HG03457 (cell line): ENCODE data around the gene ASAP2.

ENCODE experiments used
- ATAC-seq: cut with Tn5 transposase; IDR thresholded peaks from one replicate; pipeline ENCODE4 v1.9.1; 2021; ENCODE audit warnings: moderate number of reproducible peaks; ENCODE audit not compliant: unreplicated experiment

Gene ASAP2

DNA sequence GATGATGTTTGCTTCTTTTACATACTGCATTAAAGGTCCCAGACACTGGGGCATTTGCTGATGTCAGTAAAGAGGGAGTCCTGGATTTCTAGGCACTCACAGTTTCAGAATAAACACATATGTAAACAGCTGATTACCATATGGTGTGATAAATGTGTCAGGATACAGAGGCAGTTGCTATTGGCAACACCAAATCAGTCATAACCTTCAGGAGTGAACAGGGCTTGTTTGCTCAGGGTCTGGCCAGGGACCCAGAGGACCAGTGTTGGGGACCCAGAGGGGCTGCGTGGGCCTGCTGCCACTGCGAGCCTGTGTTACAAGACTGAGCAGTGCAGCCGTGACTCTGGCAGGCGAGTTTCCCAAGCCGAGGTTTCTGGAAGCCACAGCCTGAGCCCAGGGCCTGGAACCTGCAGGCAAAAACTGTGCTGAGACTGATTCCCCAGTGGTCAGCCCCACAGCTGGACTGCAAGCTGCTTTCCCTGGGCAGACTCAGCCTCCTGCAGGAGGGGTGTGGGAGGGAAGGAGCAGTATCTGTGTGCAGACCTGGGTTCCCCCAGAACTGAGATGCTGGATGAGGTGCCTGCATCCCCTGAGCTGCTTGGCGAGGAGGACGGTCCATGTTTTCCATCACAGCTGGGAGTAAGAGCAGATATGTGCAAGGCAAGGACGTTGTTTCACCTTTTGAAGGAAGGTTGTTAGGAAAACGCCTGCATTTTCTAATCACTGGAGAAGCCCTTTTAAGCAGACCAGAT lies 23.6 kb downstream of the ASAP2 start:
- ATAC-seq, result no peak

DNA sequence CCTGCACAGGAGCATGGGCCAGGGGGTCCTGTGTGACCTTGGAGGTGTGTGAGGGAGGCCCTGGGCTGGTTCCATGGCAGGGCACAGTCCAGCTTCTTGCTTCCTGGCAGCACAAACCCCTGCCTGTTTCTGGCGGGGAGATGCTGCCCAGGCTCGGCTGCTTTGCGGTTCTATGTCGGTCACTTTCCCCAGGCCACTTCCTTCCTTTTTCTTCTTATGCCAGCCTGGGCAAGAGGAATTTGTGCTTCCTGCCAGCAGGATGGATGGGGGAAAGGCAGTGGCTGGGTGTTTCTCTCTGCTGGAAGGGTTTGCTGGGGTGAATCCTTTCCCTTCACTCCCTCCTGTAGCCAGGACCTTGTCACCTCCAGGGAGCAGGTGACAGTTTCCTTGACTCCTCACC lies 24.3 kb downstream of the ASAP2 start:
- ATAC-seq, result no peak

DNA sequence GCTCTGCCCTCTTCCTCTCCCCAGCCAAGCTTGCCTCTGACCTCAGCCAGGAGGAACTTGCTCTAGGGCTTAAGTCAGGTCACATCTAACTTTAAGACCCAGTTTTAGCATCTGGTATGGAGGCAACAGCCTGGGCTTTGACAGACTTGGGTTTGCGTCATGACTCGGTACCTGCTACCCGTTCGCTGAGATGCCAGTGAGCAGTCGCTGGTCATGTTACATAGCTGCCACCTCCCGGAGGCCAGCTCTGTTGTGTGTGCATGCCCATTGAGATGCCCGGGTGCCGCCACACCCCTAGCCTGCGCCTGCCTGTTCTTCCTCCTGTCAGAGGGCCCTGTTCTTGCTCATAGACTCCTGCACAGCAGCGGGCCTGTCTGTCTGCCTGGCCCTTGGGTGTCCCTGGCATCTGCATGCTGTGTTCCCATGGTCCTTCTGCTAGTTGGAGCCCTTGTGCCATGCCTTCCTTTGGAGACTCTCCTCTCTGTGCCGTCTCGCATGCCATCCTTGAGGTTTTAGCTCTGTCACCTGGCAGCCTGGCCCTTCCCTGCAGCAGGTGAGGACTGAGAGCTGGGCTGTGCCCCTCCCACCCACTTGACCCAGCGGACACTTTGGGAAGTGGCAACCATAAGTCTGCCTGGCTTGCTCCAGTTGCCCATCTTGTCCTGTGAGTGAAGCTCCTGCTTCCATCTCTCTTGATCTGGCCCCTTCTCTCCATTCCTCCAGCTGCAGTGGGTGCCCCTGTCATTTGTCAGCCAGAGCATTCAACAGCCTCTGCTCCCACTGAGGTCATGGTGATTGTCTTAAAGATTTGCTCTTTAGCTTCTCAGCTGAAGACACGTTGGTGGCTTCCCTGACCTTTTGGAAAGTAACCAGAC lies 24.9 kb downstream of the ASAP2 start:
- ATAC-seq, result no peak

DNA sequence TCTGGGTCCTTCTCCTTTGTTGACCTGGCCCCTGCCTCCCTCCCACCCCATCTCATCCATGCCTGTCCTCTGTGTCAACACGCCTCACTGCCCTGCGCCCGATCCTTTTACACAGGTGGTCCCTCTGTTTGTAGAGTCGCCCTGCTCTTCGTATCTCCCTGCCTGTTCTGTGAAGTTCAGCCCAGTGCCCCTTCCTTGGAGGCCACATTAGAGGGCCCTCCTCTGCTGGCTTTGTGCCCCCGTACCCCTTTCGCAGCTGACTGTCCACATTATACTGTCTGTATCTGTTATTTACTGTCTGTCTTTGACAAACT lies 25.5 kb downstream of the ASAP2 start:
- ATAC-seq, result no peak

DNA sequence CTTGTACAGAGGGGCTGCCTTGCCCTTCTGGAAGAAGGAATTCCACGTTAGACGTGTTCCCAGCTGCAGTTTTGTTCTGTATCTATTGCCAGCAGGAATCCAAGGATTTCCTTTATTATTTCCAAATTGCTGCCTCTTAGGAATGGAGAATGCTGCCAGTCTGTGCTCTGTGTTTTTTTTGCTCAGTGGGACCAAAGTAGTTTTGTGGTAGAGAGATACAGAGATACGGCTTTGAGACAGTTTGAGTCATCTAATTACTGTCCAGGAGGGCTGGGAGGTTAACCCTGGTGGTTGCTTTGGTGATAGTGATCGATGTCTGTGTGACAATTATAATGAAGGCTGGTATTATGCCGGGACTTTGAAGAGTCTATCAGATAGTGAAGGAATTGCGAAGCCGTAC lies 26.3 kb downstream of the ASAP2 start:
- ATAC-seq, result no peak

DNA sequence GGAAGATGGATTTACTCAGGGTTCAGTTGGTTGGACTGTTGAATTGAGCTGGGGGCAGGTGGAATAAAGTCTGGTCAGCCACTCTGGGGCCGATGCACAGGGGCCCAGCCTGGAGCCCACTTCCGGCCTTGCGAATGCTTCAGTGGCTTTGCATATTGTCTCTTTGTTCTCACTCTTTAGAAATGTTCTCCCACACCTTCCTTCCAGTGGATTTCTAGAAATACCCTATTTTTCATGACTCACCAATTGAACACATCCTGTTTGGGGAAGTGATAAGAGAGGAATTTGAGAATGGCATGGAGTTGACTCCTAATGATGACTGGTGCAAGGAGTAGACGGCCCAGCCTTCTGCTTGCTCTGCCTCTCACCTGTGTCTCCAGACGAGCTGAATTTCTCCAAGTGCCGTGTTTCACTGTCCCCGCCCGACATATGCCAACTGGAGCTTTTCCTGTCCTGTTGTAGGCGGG lies 28.1 kb downstream of the ASAP2 start:
- no peak for ATAC-seq

DNA sequence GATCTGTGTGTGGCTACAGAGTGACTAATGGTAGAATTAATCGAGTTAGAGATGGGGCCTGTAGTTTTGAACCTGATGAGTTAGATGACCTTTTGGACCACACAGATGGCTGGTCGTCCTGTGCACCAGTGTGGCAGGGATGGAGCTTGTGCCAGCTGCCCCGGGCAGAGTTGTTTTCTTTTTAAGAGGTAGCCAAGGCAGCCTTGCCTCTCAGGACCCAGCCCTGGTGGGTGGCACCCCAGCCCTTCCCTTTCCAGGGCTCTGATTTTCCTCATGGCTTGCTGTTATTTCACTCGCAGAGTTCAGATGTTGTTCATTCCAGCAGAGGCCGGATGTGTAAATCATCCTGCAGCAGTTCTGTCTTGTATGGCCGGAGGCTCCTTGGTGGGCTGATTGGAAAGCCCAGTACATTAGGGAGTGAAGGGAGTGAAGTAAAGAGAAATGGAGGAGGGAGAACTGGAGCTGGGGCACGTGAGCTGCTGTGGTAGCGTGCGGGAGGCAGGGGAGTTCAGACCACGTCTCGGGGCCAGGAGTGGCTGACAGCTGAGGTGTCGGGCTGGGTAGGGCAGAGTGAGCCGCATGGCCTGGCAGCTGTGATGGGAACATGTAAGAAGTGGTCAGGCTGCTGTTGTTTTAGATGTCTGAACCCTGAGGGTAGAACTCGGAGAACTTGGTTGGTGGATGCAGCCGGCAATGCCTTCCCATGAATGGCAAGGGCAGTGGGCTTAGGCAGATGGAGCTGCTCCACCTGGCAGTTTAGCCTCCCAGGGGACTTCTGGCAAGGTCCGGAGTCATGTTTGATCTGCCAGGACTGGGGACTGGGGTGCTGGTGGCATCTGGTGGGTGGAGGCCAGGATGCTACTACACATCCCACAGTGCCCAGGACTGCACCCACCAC lies 28.8 kb downstream of the ASAP2 start:
- no peak for ATAC-seq

DNA sequence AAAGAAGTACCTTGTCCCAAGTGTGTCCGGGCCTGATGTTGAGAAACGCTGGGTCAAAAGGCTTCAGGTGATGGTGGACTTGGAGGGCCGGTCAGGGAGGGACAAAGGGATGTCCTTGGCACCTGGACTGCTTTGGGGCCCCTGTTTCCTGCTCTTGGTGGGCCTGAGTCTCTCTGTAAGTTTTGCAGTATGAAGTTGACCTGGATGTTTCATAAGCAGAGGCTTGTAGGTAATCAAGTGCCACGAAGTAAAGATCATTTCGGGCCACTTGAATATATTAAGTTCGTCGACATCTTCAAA lies 29.4 kb downstream of the ASAP2 start:
- no peak for ATAC-seq

DNA sequence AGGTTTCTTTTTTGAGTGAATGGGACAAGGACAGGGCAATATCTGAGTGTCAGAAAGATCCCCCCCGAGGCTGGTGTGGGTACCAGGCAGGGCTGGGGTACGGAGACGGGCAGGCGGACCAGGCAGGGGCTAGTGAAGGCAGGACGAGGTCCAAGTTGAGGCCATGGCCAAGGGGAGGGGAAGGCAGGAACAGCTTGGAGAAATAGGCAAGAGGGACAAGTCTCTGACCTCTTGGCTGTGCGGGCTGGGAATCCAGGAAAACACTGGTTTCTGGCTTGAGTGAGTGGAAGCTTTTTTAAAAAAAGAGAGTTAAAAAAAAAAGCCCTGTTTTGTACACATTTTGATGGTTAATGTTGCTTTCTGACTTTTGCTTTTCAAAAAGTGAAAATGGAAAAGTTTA lies 30.3 kb downstream of the ASAP2 start:
- ATAC-seq, result no peak

DNA sequence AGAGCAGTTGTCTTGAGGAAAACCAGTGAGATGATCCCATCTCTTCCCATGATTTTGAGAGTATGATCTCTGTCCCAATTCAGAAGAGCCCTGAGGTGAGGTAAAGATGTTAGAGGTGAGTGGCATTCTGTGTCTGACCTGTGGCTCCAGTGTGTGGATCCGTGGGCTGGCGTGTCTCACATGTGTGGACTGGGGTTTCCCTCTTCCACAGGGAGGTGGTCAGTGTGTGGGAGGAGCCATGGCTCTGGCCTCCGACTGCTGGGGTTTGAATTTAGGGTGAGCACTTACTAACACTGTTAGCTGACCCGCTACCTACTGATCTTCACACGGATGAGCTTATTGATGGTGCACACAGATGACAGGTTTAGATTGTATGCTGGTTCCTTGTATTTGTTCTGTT lies 31.2 kb downstream of the ASAP2 start:
- no peak for ATAC-seq

DNA sequence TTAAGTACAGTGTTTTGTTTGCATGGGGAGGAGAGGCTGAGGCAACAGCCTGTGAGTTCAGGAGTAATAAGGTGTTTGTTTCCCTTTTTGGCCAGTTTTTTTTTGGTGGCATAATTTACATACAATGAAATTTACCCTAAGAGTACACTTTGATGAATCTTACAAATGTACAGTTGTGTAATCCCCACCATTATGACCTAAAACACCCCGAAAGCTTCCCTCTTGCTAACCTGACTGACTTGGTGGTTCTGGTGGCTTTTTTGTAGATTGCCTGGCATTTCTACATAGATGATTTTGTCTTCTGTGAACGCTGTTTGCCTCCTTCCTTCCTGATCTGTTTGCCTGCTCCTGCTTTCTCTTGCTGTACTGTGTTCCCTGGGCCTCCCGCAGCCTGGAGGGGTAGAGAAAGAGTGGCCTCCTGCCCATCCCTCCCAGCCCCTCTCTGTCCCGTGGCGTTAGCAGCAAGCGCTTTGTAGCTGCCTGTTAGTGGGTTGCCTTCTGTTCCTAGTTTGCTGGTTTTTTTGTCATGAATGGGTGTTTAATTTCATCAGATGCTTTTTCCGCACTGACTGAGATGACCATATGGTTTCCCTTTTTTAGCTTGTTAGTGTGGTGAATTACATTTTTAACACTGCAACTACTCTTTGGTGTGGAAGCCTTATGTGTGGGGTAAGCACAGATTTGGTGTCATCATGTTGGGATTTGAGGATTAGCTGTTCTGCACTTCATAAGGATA lies 32.1 kb downstream of the ASAP2 start:
- no peak for ATAC-seq

DNA sequence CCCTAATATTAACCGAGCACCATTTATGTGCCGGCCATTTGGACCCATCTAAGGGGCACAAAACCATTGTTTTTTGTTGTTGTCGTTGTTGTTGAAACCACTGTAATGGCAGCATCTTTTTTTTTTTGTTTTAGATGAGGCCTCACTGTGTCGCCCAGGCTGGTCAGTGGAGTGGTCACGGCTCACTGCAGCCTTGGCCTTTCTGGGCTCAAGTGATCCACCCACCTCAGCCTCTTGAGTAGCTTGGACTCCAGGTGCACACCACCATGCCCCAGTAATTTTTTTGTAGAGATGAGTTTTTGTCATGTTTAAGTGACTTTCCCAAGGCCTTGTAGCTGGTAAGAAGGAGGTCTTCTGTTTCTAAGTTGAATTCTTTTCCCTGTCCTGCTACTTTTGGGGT lies 33.0 kb downstream of the ASAP2 start:
- no peak for ATAC-seq

DNA sequence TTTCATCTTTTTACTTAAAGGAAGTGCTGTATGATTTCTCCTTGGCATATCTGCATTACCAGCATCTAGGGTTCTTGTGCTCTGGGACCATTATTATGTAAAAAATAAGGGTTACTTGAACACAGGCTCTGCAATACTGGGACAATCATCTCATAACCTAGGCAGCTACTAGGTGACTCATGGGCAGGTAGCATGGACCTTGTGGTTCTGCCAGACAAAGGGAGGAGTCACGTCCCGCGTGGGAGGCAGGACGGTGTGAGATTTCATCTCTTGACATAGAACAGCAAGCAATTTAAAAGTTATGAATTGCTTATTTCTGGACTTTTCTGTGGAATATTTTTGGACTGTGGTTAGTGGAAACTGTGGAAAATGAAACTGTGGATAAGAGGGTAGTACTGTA lies 34.1 kb downstream of the ASAP2 start:
- no peak for ATAC-seq

DNA sequence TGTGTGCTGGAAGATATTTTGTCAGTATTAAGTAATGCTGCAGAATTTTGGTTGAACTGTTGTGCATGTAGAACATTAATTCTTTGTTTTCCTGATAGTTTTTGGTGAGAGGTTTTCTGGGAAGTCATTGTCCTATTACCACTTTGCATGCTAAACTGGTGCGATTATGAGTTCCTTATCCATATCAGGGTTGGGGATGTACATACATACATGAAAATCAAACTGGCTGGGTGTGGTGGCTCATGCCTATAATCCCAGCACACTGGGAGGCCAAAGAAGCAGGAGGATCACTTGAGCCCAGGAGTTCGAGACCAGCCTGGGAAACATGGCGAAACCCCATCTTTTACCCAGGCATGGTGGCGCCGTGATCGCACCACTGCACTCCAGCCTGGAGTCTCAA lies 34.6 kb downstream of the ASAP2 start:
- no peak for ATAC-seq

DNA sequence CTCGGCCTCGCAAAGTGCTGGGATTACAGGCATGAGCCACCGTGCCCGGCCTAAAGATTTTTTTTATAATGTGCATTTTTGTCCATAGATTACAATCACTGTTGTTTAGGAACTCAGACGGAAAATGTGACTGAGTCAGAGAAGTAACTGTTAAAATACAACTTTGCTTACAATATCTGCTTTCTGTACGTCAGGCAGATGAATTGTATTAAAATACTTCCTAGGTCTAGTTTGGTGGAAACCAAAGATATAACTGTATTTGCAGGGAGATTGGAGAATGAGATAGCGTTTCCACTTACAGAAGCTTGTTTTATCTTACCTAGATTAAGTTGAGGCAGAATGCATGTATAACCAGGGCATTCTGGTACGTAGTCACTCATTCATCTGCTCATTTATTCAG lies 36.7 kb downstream of the ASAP2 start:
- no peak for ATAC-seq

DNA sequence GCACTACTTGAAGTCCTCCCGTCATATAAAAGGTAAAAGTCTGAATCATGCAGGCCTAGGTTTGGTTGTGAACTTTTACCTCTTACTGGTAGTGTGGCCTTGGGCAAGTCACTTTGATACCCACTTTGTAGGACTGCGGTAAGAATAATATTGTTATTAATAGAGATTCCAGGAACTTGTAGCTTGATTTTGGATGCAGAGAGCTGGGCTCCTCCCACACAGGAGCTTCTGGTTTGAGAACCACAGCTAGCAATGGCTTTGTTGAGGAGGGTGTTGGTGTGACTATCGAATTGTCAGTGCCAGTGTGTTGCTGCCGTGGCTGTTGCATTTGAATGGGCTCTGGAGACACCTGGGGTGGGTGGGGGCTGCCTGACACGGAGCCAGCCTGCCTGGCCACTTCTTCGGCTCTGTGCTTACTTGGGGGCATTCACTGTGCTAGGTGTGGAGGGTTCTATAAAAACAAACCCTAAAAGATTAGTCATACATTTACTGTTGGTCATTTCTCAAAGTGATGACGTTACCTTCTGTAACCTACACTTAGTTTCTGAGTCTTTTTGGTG lies 38.5 kb downstream of the ASAP2 start:
- ATAC-seq, result no peak

DNA sequence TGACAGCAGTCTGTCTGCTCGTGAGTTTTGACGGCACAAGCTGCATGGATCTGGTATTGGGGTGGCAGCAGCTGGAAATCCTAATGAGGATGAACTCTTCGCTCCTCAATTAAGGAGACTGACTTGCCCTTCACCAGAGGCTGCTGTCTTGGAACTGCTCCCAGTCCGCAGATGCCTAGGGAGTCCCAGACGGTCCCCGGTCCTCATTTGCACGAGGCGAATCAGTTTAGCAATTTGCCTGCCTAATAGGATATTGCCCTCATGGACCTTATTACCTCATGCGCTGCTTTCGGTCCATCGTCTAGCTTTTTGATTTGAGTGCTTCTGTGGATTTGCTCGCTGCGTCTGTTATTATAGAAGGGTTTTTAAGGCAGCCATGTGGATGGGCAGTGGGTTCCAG lies 40.6 kb downstream of the ASAP2 start:
- no peak for ATAC-seq

DNA sequence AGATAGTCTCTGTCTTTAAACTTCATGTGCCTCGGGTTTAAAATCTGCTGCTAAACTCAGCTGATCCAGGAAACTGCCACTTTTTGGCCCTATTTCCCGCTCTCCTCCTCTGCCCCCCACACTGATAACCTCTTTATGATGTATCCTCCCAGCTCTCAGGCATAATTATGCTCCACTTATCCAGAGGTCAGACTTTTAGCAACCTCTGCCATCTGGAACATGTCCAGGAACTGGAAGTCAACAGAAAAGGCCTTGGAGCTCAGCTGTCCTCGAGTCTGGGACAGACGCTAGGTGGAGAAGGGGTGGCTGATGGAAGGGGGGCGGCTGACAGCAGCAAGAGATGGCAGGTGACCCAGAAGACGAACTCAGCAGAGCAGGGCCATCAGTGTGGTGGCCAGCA lies 41.2 kb downstream of the ASAP2 start:
- ATAC-seq, result no peak

DNA sequence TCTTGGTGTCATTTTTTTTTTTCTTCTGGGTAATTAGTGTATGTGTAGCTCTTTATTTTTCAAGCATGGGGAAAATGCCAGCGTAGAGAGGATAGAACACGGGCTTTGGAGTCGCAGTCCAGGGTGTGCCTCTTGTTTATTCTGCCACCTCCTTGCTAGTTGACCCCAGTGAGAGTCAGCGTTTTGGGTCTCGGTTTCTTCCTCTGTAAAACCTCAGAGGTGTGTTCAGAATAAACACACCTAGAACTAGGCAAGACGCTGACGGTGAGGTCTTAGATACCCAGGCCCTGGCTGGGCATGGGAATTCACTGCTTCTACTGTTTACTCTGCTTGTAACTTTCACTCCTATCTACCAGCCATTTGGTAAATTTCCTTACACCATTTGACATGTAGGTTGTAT lies 41.8 kb downstream of the ASAP2 start:
- ATAC-seq, result no peak

DNA sequence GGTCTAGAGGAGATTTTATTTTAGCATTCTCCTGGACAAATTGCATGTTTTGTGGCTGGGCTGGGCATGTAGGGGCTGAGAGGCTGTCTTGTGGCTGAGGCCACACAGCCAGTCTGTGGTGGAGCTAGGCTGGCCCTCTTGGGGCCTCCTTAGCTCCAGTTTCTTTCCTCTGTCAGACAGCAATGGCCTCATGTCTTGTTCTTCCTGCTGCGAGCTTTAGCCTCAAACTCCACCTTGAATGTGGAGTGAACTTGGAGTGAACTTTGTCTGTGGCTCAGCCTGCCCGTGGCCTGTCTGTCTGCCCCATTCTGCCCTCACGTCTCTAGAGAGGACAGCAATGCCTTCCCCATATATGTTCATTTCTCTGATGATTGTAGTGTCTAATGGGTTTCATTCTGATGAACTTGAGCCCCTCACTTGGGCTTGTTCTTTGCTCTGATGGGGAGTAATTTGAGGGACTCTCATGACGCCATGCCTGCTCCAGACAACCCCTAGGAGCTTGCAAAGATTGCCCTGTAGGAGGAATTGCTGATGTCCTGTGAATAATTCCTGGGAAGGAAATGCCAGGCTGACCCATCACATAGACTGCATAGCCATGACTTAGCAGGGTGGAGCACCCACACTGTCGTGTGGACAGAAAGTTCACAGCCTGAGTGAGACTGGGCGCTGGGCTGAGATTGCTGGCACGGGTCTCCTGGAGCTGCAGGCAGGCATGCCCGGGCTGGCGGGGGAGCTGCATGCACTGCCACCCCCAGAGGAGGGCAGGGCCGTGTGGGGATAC lies 42.6 kb downstream of the ASAP2 start:
- no peak for ATAC-seq
